Colonic mucosa (tissue), 4 donors: ENCODE measurements around the gene TRNP1. TPM values are rescaled to one million over a fixed set of nuclear protein-coding genes. Genes with fewer than 3 reads are reported as not detected.

Source experiments
- DNase-seq: peaks from one replicate; pipeline ENCODE4 v3.0.0-alpha.2; 2020
- H3K27ac ChIP-seq: fragments of 200-600 bp; one replicate; pipeline ENCODE4 v1.8.0; 2021
- H3K27me3 ChIP-seq: fragments of 200-600 bp; one replicate; pipeline ENCODE4 v1.8.0; 2021
- H3K36me3 ChIP-seq: fragments of 200-600 bp; one replicate; pipeline ENCODE4 v1.8.0; 2021
- H3K4me1 ChIP-seq: fragments of 200-600 bp; one replicate; pipeline ENCODE4 v1.8.0; 2021; ENCODE audit warnings: mild to moderate bottlenecking
- H3K4me3 ChIP-seq: fragments of 200-600 bp; one replicate; pipeline ENCODE4 v1.8.0; 2021
- H3K9ac ChIP-seq, 2 donors: one replicate each; pipeline ENCODE4 v1.7.0; 2013; ENCODE audit warnings: control low read depth in 2 of 2, low read depth in 2 of 2, low read length in 2 of 2
- H3K9me3 ChIP-seq: fragments of 200-600 bp; one replicate; pipeline ENCODE4 v1.8.0; 2021
- CTCF ChIP-seq: fragments of 200-600 bp; IDR thresholded peaks from one replicate; pipeline ENCODE4 v1.8.0; 2022; ENCODE audit warnings: antibody characterized with exemption, mild to moderate bottlenecking
- intact Hi-C: fragments of 100-400 bp; cut with DNase I; formaldehyde crosslinking; loops from one replicate; pipeline ENCODE4 v1.14.1; 2022
- total RNA-seq, 2 donors: library from RNA; stranded (reverse); fragmentation: NEBNext Ultra II Directional in 1 of 2; extraction: Animal tissue kit (Norgen Biotek cat#: 25700) in 1 of 2; gene quantifications; one replicate each; pipeline ENCODE4 v1.2.1, GENCODE V29; 2021
- donor health status: healthy.
- donor health status: DM: no; HTN: no; CAD: no.
- donor health status: DM: no; HTN: no; CAD: no.

TRNP1 gene
- total RNA-seq, 2 donors from 2014 or later = 2.5 to 2.7 TPM

GRCh38 chr1:26949926-26950319 lies 43.6 kb upstream of the TRNP1 start:
- Histone ChIP-seq H3K4me1 (no peaks in the 10 kb centered on the region), H3K9ac (no peak overlapping the region), H3K27ac (no peak overlapping the region), H3K36me3 (no peaks in the 10 kb centered on the region), H3K4me3 (no peak overlapping the region), H3K27me3 (no peaks in the 10 kb centered on the region), H3K9me3 (no peaks in the 10 kb centered on the region)
- intact Hi-C loops = no loop called here
- TF ChIP-seq CTCF = no peak
- no peak for DNase-seq

GRCh38 chr1:26950602-26951001 lies 42.9 kb upstream of the TRNP1 start:
- Histone ChIP-seq H3K36me3 (no peaks in the 10 kb centered on the region), H3K27me3 (no peaks in the 10 kb centered on the region), H3K4me1 (no peaks in the 10 kb centered on the region), H3K27ac (no peak overlapping the region), H3K9me3 (no peaks in the 10 kb centered on the region), H3K9ac (no peak overlapping the region), H3K4me3 (no peak overlapping the region)
- TF ChIP-seq CTCF = no peak
- DNase-seq = no peak
- intact Hi-C loops = no loop called here

DNA sequence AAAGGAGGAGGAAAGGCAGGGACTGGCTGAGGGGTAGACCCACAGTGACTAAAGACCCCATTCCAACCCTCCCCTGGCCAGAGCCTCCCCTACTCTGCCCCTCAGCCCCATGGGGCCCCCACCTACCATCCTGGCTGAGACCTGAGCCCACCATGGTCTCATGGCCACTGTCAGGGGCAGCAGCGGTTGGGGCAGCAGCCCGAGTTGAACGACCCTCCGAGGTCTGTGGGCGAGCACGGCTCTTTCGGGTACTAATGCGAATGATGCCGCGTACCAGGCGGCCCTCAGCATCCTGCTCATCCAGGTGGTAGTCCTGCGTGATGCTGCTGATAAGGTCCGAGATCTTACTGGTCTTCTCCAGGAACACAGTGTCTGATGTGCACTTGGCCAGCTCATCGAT lies 42.3 kb upstream of the TRNP1 start:
- no peak overlapping the region for H3K4me3 ChIP-seq
- H3K27me3 ChIP-seq = no peaks in the 10 kb centered on the region
- no peak overlapping the region for H3K27ac ChIP-seq
- H3K36me3 ChIP-seq = no peaks in the 10 kb centered on the region
- H3K9ac ChIP-seq = no peak overlapping the region
- no peaks in the 10 kb centered on the region for H3K4me1 ChIP-seq
- H3K9me3 ChIP-seq = no peaks in the 10 kb centered on the region
- TF ChIP-seq CTCF = no peak
- DNase-seq = no peak
- intact Hi-C loops = no loop called here

- no peaks in the 10 kb centered on the region for H3K36me3 ChIP-seq
- no peak overlapping the region for H3K9ac ChIP-seq
- H3K4me3 ChIP-seq = no peak overlapping the region
- H3K27ac ChIP-seq = no peak overlapping the region
- H3K27me3 ChIP-seq = no peaks in the 10 kb centered on the region
- intact Hi-C loops = no loop called here
- no peak for TF ChIP-seq CTCF
- no peak for DNase-seq
- H3K9me3 ChIP-seq = no peaks in the 10 kb centered on the region
- no peaks in the 10 kb centered on the region for H3K4me1 ChIP-seq
Measured at GRCh38 chr1:26951821-26952497, 41.5 kb upstream of the TRNP1 start.

GRCh38 chr1:26953374-26953773 lies 40.1 kb upstream of the TRNP1 start:
- no peak for DNase-seq
- intact Hi-C loops = no loop called here
- H3K36me3 ChIP-seq = no peaks in the 10 kb centered on the region
- no peak overlapping the region for H3K4me3 ChIP-seq
- H3K27ac ChIP-seq = no peak overlapping the region
- H3K9ac ChIP-seq = no peak overlapping the region
- no peak for TF ChIP-seq CTCF
- H3K9me3 ChIP-seq = no peaks in the 10 kb centered on the region
- no peaks in the 10 kb centered on the region for H3K27me3 ChIP-seq
- no peaks in the 10 kb centered on the region for H3K4me1 ChIP-seq
